Heart left ventricle (tissue), 16 donors: Measurements from ENCODE around the gene TMEM80. TPM values are rescaled to one million over a fixed set of nuclear protein-coding genes. Genes with fewer than 3 reads are reported as not detected.

ENCODE experiments used
- ATAC-seq, 4 donors: fragments of 200-7000 bp; cut with Tn5 transposase; one replicate each; pipeline ENCODE4 v1.9.1; 2020 to 2022; ENCODE audit warnings: moderate library complexity in 4 of 4, mild to moderate bottlenecking in 3 of 4, moderate number of reproducible peaks in 1 of 4
- DNase-seq, 5 donors: peaks; one replicate each; pipeline ENCODE4 v3.0.0-alpha.2; 2020
- H3K27ac ChIP-seq, 12 donors: fragments of 200-600 bp; sonication (generic) in 4 of 12; one replicate each; pipeline versions ENCODE4 v1.5.0 to v1.8.0; 2016 to 2022; ENCODE audit warnings: mild to moderate bottlenecking in 2 of 12
- H3K27me3 ChIP-seq, 9 donors: fragments of 200-600 bp; sonication (generic) in 2 of 9; one replicate each; pipeline versions ENCODE4 v1.5.1 to v1.8.0; 2016 to 2022; ENCODE audit warnings: mild to moderate bottlenecking in 3 of 9
- H3K36me3 ChIP-seq, 9 donors: fragments of 200-600 bp; sonication (generic) in 2 of 9; one replicate each; pipeline versions ENCODE4 v1.5.0 to v1.8.0; 2018 to 2022; ENCODE audit warnings: mild to moderate bottlenecking in 2 of 9
- H3K4me1 ChIP-seq, 12 donors: fragments of 200-600 bp; sonication (generic) in 4 of 12; one replicate each; pipeline versions ENCODE4 v1.5.0 to v1.8.0; 2016 to 2022; ENCODE audit warnings: mild to moderate bottlenecking in 3 of 12
- H3K4me3 ChIP-seq, 12 donors: fragments of 200-600 bp; sonication (generic) in 4 of 12; one replicate each; pipeline versions ENCODE4 v1.5.0 to v1.8.0; 2017 to 2022; ENCODE audit warnings: mild to moderate bottlenecking in 9 of 12, moderate library complexity in 4 of 12
- H3K9me3 ChIP-seq, 12 donors: fragments of 200-600 bp; sonication (generic) in 4 of 12; one replicate each; pipeline versions ENCODE4 v1.5.0 to v1.8.0; 2016 to 2022; ENCODE audit warnings: mild to moderate bottlenecking in 1 of 12
- POLR2A ChIP-seq, 2 donors: fragments of 450-650 bp; IDR thresholded peaks; one replicate each; pipeline ENCODE4 v1.6.1; 2017; ENCODE audit warnings: antibody characterized with exemption in 2 of 2, mild to moderate bottlenecking in 2 of 2, moderate library complexity in 2 of 2
- WGBS, 4 donors: extraction: QIAGEN DNeasy Blood & Tissue Kit in 2 of 4; methylation state at CpG; one replicate each; pipeline versions ENCODE4 v1.1.5 to v1.1.7; 2013 to 2018; 5-methylcytosine and 5-hydroxymethylcytosine counted together
- intact Hi-C, 10 donors: fragments of 100-400 bp; cut with DNase I; formaldehyde crosslinking; loops; one replicate each; pipeline versions ENCODE4 v1.11.1 to v1.14.2; 2022
- polyA plus RNA-seq, 2 donors: library from polyadenylated mRNA; stranded (reverse); fragments of 200-250 nt; gene quantifications; one replicate each; pipeline ENCODE4 v1.2.3, GENCODE V29; 2013
- total RNA-seq, 9 donors: library from RNA; depleted of rRNA in 2 of 9; stranded (reverse); fragments of >200 nt in 2 of 9; fragmentation: NEBNext Ultra II Directional in 3 of 9; extraction: Animal tissue kit (Norgen Biotek cat#: 25700) in 3 of 9; gene quantifications; one replicate each; pipeline versions ENCODE4 v1.1.0 to v1.2.4, GENCODE V29; 2016 to 2023
- TF ChIP-seq, protein P1 (sequence below), 12 donors: fragments of 200-600 bp; sonication (generic) in 4 of 12; IDR thresholded peaks; one replicate each; pipeline versions ENCODE4 v1.5.0 to v1.8.0; 2018 to 2022; ENCODE audit warnings: antibody characterized with exemption in 12 of 12, mild to moderate bottlenecking in 5 of 12
- donor health status: ischemic (EF 13 %, LVEDD 7.1; RV severe dilation, severe dysfunction).
- donor health status: healthy with polysubstance abuse.
- donor health status: DM: no; HTN: yes; CAD: no.
- donor health status: DM: no; HTN: no; CAD: no.
- donor health status: ischemic (EF 25% LVEDD 6.9; RV normal size, moderate dysfunction).
- donor health status: ischemic (EF 25% LVEDD 5.7; RV mildly dilated, moderate dysfunction).
- donor health status: healthy.
- donor health status: DM: yes; HTN: yes; CAD: no.
- donor health status: ischemic (EF 35%, LVEDD 5.7; RV mildly dilated, moderate dysfunction).
- donor health status: nonischemic (EF 11% LVEDD 7.7; RV severe dilation, severe dysfunction).
- donor health status: DM: yes; HTN: yes; CAD: no.
- donor health status: PGD.
- donor health status: ischemic (EF 29% LVEDD 5.4; RV normal size, mild dysfunction).
- donor health status: nonischemic (EF 23%, LVEDD 6.1; RV moderate dilation, normal function).

TMEM80 gene
- total and polyA plus RNA-seq, 11 donors: 8.0 to 18.2 (median 14.9) TPM

DNA sequence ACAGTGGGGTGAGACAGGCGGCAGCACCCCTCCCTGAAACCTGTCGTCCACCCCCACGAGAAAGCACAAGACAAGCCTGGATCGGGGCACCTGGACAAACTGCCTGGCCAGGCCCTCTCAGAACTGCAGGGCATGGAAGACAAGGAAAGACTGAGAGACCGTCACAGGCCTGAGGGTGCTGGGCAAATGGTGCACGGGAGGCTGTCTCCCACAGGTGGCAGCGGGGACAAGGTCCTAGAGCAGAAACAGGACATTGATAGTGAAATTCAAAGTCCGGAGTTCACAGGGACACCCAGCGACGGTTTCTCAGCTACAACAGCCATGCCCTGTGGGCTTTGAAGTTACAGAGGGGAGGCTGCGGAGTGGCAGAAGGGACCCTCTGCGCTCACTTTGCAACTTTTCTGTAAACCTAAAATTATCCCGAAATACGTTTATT lies 37.9 kb upstream of the TMEM80 start:
- Histone ChIP-seq H3K36me3 (peaks cover 0 to 59% (median 24%) of the 10 kb centered on the region in 9 donors), H3K4me1 (no peaks in the 10 kb centered on the region), H3K27me3 (no peaks in the 10 kb centered on the region), H3K4me3 (no peak overlapping the region), H3K27ac (no peak overlapping the region), H3K9me3 (no peaks in the 10 kb centered on the region)
- TF ChIP-seq POLR2A (IDR thresholded peaks at IDR 0.05): no peak
- TF ChIP-seq, protein P1, sequence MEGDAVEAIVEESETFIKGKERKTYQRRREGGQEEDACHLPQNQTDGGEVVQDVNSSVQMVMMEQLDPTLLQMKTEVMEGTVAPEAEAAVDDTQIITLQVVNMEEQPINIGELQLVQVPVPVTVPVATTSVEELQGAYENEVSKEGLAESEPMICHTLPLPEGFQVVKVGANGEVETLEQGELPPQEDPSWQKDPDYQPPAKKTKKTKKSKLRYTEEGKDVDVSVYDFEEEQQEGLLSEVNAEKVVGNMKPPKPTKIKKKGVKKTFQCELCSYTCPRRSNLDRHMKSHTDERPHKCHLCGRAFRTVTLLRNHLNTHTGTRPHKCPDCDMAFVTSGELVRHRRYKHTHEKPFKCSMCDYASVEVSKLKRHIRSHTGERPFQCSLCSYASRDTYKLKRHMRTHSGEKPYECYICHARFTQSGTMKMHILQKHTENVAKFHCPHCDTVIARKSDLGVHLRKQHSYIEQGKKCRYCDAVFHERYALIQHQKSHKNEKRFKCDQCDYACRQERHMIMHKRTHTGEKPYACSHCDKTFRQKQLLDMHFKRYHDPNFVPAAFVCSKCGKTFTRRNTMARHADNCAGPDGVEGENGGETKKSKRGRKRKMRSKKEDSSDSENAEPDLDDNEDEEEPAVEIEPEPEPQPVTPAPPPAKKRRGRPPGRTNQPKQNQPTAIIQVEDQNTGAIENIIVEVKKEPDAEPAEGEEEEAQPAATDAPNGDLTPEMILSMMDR (IDR thresholded peaks at IDR 0.05): no peak
- DNase-seq: no peak
- intact Hi-C loops: no loop called here
- WGBS, 4 donors: 87 to 90% (median 89%) methylated on average over 13 to 14 of the region's 14 CpGs
- no peak for ATAC-seq

GRCh38 chr11:659532-660085 lies 36.0 kb upstream of the TMEM80 start:
- peaks cover 0 to 69% (median 26%) of the 10 kb centered on the region in 9 donors for H3K36me3 ChIP-seq
- no peaks in the 10 kb centered on the region for H3K27me3 ChIP-seq
- TF ChIP-seq, protein P1 (IDR thresholded peaks at IDR 0.05): no peak
- H3K27ac ChIP-seq: no peak overlapping the region
- H3K4me3 ChIP-seq: no peak overlapping the region
- ATAC-seq (no peak), DNase-seq (no peak)
- intact Hi-C loops: loop anchor here in 5 of 10 donors (5.0 to 10.0 kb wide), 3 partner anchors 63 to 68 kb away; no protein-coding TSS in a partner anchor
- no peaks in the 10 kb centered on the region for H3K4me1 ChIP-seq
- H3K9me3 ChIP-seq: no peaks in the 10 kb centered on the region
- 89 to 96% (median 92%) methylated on average over 15 to 16 of the region's 16 CpGs for WGBS, 4 donors

GRCh38 chr11:660281-660680 lies 35.3 kb upstream of the TMEM80 start:
- Histone ChIP-seq H3K36me3 (peaks cover 0 to 66% (median 26%) of the 10 kb centered on the region in 9 donors), H3K27ac (no peak overlapping the region), H3K9me3 (no peaks in the 10 kb centered on the region), H3K4me1 (peaks cover 0 to 2% (median 0%) of the 10 kb centered on the region in 12 donors), H3K27me3 (no peaks in the 10 kb centered on the region), H3K4me3 (no peak overlapping the region)
- DNase-seq (no peak), ATAC-seq (no peak)
- 84 to 91% (median 87%) methylated on average over 14 to 19 of the region's 19 CpGs for WGBS, 4 donors
- intact Hi-C loops: loop anchor here in 5 of 10 donors (5.0 to 10.0 kb wide), 3 partner anchors 62 to 67 kb away; no protein-coding TSS in a partner anchor
- TF ChIP-seq POLR2A (IDR thresholded peaks at IDR 0.05): no peak
- TF ChIP-seq, protein P1 (IDR thresholded peaks at IDR 0.05): no peak

DNA sequence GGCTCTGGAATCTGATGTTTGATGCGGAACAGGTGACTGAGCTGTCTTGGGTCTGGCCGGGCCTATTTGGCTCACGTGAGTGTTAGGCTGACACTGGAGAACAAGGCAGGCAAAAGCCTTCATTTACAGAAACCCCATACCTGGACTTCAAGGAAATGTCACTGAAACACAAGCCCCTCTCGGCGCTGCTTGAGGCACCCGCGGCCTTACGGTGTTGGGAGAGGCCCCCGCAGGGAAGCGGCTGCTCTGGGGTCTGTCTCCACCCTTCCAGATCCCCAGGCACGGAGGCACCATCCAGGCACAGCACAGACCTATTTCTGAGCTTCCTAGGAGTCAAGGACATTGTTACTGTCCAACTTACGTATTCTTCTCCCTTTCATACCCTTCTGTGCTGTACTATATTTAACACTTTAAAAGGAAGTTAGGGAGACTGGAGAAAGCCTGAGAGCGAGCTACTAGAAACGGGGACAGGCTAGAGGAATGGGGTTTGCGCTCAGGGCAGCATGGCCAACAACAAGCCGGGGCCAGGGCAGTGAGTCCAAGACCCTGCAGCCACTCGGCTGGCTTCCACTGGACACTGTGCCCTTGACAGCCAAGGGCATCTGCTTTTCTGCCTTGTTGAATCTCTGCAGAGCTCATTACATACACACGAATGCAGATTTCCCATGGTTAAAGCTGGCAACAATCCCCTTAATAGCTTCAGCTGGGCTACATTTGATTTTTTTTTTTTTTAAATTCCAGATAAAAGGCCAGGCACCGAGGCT lies 34.8 kb upstream of the TMEM80 start:
- H3K4me3 ChIP-seq: no peak overlapping the region
- peak overlapping the region in 1 of 12 donors; percentile 3 for H3K27ac ChIP-seq
- H3K36me3 ChIP-seq: peaks cover 0 to 66% (median 28%) of the 10 kb centered on the region in 9 donors
- WGBS, 4 donors: 81 to 83% (median 83%) methylated on average over 17 to 19 of the region's 19 CpGs
- peak in 2 of 4 donors; percentile 22 to 27 for ATAC-seq
- H3K27me3 ChIP-seq: no peaks in the 10 kb centered on the region
- peaks cover 0 to 7% (median 2%) of the 10 kb centered on the region in 12 donors for H3K4me1 ChIP-seq
- intact Hi-C loops: loop anchor here in 5 of 10 donors (5.0 to 10.0 kb wide), 3 partner anchors 61 to 66 kb away; no protein-coding TSS in a partner anchor
- no peak for DNase-seq
- H3K9me3 ChIP-seq: no peaks in the 10 kb centered on the region
- TF ChIP-seq POLR2A (IDR thresholded peaks at IDR 0.05): no peak
- TF ChIP-seq, protein P1 (IDR thresholded peaks at IDR 0.05): no peak
